ENCODE measurements around the gene IL4I1. TPM values are rescaled to one million over a fixed set of nuclear protein-coding genes. Genes with fewer than 3 reads are reported as not detected.
A peak's percentile ranks its signal among the peaks of the same experiment; 100 is the strongest.
"Not testable (repeated sequence)": the region's sequence is repeated elsewhere in the genome, so short reads cannot be mapped to it uniquely, and the experiment has no call there.

Gene IL4I1
- total RNA-seq, 1 experiment from 2014 or later, result 0.71 TPM

GRCh38 chr19:49946415-49946814 is 49.7 kb upstream of the IL4I1 start:
- Histone ChIP-seq H3K27me3 (ENCODE audit: insufficient read depth, low read length) (no peaks in the 10 kb centered on the region), H4K20me1 (ENCODE audit: insufficient read depth) (no peaks in the 10 kb centered on the region), H2AFZ (ENCODE audit: low read depth, low read length, poor library complexity, severe bottlenecking) (no peak overlapping the region), H3K27ac (ENCODE audit: low read depth, low read length) (no peak overlapping the region), H3K9ac (ENCODE audit: low read length) (no peak overlapping the region), H3K9me3 (ENCODE audit: control insufficient read depth in 1 of 2, insufficient read depth in 1 of 2, low read depth in 1 of 2, low read length in 2 of 2) (no peaks in the 10 kb centered on the region), H3K4me2 (ENCODE audit: low read length) (no peak overlapping the region), H3K4me3 (replicated peaks in 1 of 2; ENCODE audit: low read depth in 1 of 2, low read length in 2 of 2) (no peak overlapping the region), H3K79me2 (ENCODE audit: insufficient read depth, low read length) (no peaks in the 10 kb centered on the region), H3K9me2 (ENCODE audit: insufficient read depth) (no peaks in the 10 kb centered on the region), H3K36me3 (ENCODE audit: control insufficient read depth in 1 of 2, insufficient read depth in 2 of 2, low read length in 2 of 2) (no peaks in the 10 kb centered on the region), H3K4me1 (ENCODE audit: control insufficient read depth in 1 of 2, insufficient read depth in 2 of 2, low read length in 2 of 2) (peaks cover 5 to 7% of the 10 kb centered on the region in 2 experiments; a peak in 3 of 4 replicates)
- BruUV-seq (replicated peaks), result no TSS peak
- intact Hi-C loops (cut with micrococcal nuclease), result no loop called here
- RAD21 ChIA-PET (ENCODE audit: low non-redundant PET in 1 of 2, low total read pairs in 2 of 2, uncharacterized antibody in 2 of 2, unreplicated experiment in 2 of 2), result no interaction called here
- CTCF ChIA-PET, result no interaction called here
- ATAC-seq (0 out of 2 replicates have a peak, but pooled peaks have one; percentile 36), DNase-seq (ENCODE audit: low read depth, low spot score) (no peak)
- TF ChIP-seq JUND (IDR thresholded peaks at IDR 0.05) (no peak), TCF7L2 (IDR thresholded peaks at IDR 0.05; ENCODE audit: borderline replicate concordance, extremely low read depth, insufficient read depth, insufficient read length) (no peak), MAX (IDR thresholded peaks at IDR 0.05) (no peak), EZH2phosphoT487 (IDR thresholded peaks at IDR 0.05; ENCODE audit: borderline replicate concordance) (no peak), POLR2AphosphoS5 (IDR thresholded peaks at IDR 0.05; ENCODE audit: low read depth, low read length) (no peak), CTCF (IDR thresholded peaks at IDR 0.05 in 2 of 3, conservative IDR thresholded peaks at IDR 0.05 in 1 of 3; ENCODE audit: borderline replicate concordance in 1 of 3, insufficient read depth in 1 of 3, low read depth in 2 of 3, low read length in 2 of 3) (no peak), REST (IDR thresholded peaks at IDR 0.05; ENCODE audit: low read depth) (no peak), ELF1 (IDR thresholded peaks at IDR 0.05; ENCODE audit: borderline replicate concordance, low read depth) (no peak), CBX3 (IDR thresholded peaks at IDR 0.05; ENCODE audit: low read depth) (no peak), FOSL1 (IDR thresholded peaks at IDR 0.05; ENCODE audit: low read depth) (no peak), SIN3A (IDR thresholded peaks at IDR 0.05; ENCODE audit: low read depth) (no peak), POLR2A (IDR thresholded peaks at IDR 0.05; ENCODE audit: borderline replicate concordance, extremely low read depth, insufficient read depth, insufficient read length) (no peak), EGR1 (IDR thresholded peaks at IDR 0.05; ENCODE audit: low read depth) (no peak), ZNF274 (IDR thresholded peaks at IDR 0.05; ENCODE audit: low read depth, low read length) (no peak), ATF3 (IDR thresholded peaks at IDR 0.05) (no peak), YY1 (IDR thresholded peaks at IDR 0.05; ENCODE audit: extremely low read depth, insufficient replicate concordance, low read depth, low read length) (no peak)
- POLR2A ChIA-PET, result no interaction called here

GRCh38 chr19:49944567-49944966 is 47.9 kb upstream of the IL4I1 start:
- H3K9me3 ChIP-seq (ENCODE audit: control insufficient read depth in 1 of 2, insufficient read depth in 1 of 2, low read depth in 1 of 2, low read length in 2 of 2); H3K9ac ChIP-seq (ENCODE audit: low read length); POLR2A ChIA-PET; H4K20me1 ChIP-seq (ENCODE audit: insufficient read depth); H3K4me2 ChIP-seq (ENCODE audit: low read length); H3K79me2 ChIP-seq (ENCODE audit: insufficient read depth, low read length); ATAC-seq; H3K9me2 ChIP-seq (ENCODE audit: insufficient read depth); H3K36me3 ChIP-seq (ENCODE audit: control insufficient read depth in 1 of 2, insufficient read depth in 2 of 2, low read length in 2 of 2); H3K27ac ChIP-seq (ENCODE audit: low read depth, low read length); H2AFZ ChIP-seq (ENCODE audit: low read depth, low read length, poor library complexity, severe bottlenecking); intact Hi-C loops (cut with micrococcal nuclease); H3K4me1 ChIP-seq (ENCODE audit: control insufficient read depth in 1 of 2, insufficient read depth in 2 of 2, low read length in 2 of 2); DNase-seq (ENCODE audit: low read depth, low spot score); H3K4me3 ChIP-seq (replicated peaks in 1 of 2; ENCODE audit: low read depth in 1 of 2, low read length in 2 of 2); BruUV-seq (replicated peaks); CTCF ChIA-PET; H3K27me3 ChIP-seq (ENCODE audit: insufficient read depth, low read length); RAD21 ChIA-PET (ENCODE audit: low non-redundant PET in 1 of 2, low total read pairs in 2 of 2, uncharacterized antibody in 2 of 2, unreplicated experiment in 2 of 2): not testable (repeated sequence)
